ENCODE measurements around the gene NXN.
"Not testable (repeated sequence)": the region's sequence is repeated elsewhere in the genome, so short reads cannot be mapped to it uniquely, and the experiment has no call there.

The NXN gene

DNA sequence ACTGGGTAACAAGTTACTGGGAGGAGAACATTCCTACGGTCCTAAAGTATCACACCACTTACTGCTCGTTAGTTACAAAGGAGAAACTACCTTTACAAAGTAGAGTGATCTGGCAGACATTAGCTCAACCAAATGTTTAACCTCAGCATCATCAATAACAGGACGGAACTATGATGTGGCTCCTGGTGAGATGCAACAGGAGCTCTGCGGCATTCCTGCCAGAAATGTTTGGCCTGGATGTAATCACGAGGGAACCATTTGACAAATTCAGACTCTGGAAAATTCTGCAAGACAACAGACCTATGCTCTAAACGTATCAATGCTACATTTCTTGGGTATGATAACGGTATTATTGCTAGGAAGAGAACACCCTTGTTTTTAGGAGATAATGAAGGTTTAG, 117.0 kb downstream of the NXN start:
- no peak for DNase-seq (ENCODE audit: low read depth)

DNA sequence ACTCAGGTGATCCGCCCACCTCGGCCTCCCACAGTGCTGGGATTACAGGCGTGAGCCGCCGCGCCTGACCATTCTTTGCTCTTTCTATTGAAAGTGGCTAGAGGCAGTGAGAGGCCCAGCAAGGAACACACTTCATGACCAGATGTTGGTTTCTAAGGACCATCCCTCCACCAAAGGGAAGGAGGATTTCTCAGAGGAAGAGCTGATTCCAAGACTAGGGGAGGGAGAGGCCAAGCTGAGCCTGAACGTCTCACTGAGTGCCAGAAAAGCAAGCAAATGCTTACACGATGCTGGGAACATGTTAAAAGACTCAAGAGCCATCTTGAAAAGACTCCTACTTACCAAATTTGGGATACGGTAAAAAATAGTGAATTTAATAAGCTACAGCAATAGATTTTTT, 118.2 kb downstream of the NXN start:
- DNase-seq (ENCODE audit: low read depth) = no peak

DNA sequence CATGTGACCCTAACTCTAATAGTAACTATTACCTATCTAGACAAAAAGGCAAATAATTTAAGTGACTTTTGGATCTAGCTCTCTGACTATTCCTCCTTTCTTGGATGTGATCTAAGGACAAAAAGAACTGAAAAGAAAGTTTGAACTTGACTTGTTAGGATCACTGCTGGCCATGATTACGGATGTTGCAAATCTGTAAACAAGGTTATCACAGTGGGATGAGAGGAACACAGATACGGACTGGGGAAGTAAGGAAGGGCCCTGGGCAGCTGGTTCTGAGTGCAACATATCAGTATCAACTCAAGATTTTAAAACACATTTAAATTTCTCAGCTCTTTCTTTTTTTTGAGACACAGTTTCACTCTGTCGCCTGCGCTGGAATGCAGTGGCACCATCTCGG, 118.8 kb downstream of the NXN start:
- no peak for DNase-seq (ENCODE audit: low read depth)

- no peak for DNase-seq (ENCODE audit: low read depth)
These were observed 119.8 kb downstream of the NXN start for GRCh38 chr17:859824-860195.

GRCh38 chr17:859061-859823, 120.3 kb downstream of the NXN start:
- DNase-seq (ENCODE audit: low read depth) = no peak

DNA sequence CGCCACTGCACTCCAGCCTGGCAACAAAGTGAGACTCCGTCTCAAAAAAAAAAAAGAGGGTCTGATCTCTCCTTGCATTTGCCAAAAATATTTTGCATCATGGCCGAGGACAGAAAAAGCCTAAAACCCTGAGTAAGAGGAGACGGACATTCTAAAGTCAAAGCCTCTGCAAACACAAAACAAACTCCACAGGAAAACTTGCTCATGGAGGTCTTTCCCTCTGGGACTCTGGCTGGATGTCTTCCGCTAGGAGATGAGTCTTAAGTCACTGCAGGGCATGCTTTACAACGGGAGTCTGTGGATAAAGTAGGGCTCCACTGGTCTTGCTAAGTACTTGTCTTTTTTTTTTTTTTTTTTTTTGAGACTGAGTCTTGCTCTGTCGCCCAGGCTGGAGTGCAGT, 123.4 kb downstream of the NXN start:
- no peak for DNase-seq (ENCODE audit: low read depth)

- no peak for DNase-seq (ENCODE audit: low read depth)
These were observed 124.0 kb downstream of the NXN start for GRCh38 chr17:855569-855968.

- DNase-seq (ENCODE audit: low read depth) = not testable (repeated sequence)
These were observed 126.7 kb downstream of the NXN start for GRCh38 chr17:852850-853249.

- DNase-seq (ENCODE audit: low read depth) = no peak
These were observed 127.2 kb downstream of the NXN start for GRCh38 chr17:852349-852748.

- no peak for DNase-seq (ENCODE audit: low read depth)
These were observed 127.7 kb downstream of the NXN start for GRCh38 chr17:851924-852323.

DNA sequence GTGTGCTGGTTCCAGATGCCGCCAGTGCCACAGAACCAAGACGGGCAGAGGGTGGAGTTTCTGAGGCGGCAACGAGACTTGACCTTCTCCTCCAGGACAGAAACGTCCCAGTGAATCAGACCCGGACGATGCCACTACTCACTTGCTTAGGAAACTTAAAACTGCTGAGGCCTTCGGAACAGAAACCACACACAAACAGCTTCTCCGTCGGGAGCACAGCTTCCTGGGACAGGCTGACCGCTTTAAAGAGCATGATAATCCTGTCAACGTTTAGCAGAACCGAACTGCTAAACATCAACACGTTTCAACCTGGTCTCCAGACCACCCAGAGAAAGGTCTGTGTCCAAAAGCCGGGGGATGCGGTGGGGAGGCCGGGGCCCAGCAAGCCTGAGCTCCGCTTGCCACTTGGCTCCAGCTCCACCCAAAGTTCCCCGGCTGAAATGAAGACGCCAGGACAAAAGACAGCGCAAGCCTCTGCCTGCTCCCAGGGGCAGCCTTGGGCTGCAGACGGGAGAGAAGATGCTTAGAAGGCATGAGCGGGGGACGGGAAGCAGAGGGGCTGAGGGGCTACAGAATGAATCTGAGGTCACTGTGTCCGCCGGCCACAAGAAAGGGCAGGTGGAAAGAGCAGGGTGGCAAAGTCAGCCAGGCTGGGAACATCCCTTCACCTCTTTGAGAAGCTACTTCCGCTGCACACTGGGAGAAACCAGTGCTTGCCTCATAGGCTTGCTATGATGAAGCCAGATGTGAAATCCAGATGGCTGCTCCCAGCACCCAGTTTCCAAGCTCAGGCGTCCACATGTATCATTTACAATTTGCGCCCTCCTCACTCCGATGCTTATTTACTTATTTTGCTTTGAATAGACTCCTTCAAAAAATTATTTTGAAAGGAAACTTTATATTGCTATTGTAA, 128.5 kb downstream of the NXN start:
- no peak for DNase-seq (ENCODE audit: low read depth)

DNA sequence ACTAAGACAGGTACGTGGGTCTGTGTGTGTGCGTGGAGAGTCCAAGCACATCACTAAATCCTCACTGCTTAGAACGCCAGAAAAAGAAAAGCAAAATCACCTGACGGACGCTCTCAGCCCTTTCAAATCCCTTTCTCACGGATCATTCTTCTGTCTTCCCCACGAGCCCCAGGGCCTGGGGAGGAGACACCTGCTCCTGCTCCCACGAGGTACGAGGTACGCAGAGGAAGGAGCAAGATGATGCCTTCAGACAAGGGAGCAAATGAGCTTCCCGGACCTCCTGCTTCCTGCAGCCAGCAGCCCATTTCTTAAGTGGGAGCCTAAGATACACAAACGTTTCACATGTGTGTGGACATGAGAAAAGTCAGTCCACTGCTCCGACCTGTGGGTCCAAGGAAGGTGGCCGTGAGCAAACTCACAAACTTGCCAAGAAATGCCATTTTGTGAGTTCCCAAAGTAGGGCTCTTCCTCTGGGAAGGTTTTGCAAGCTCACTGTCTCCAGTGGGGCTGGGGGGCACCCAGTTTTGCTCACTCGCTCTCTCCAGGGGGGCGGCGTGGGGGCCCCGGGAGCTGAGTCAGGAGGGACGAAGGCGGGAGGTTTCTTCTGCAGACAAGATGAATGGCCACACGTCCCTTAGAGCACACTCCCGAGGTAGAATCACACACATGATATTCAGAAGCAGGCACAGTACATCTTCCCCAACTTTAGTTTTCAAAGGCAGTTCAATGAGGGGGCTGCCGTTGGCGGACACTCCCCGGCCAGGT, 129.3 kb downstream of the NXN start:
- DNase-seq (ENCODE audit: low read depth) = no peak

GRCh38 chr17:848402-848801, 131.2 kb downstream of the NXN start:
- no peak for DNase-seq (ENCODE audit: low read depth)

GRCh38 chr17:846901-847843, 132.4 kb downstream of the NXN start:
- DNase-seq (ENCODE audit: low read depth) = no peak

GRCh38 chr17:841313-841712, 138.3 kb downstream of the NXN start:
- no peak for DNase-seq (ENCODE audit: low read depth)

GRCh38 chr17:838486-838885, 141.1 kb downstream of the NXN start:
- no peak for DNase-seq (ENCODE audit: low read depth)

DNA sequence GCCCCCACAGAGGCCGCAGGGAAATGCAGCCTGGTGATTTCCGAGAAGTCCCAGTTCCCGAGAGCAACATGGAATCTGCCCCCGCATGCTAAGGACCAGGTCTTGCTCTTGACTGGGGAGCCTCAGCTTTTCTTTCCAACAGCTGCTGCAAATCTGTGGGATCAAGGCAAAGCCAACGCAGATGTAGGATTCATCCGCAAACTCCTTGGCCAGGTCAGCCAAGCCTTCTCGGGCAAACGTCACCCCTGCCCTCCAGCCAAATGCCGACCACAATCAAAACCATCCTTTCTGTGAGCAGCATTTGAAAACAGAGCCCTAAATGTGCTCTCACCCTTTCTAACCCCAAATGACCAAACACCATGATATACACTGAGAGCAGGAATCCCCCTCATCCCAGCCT, 143.4 kb downstream of the NXN start:
- DNase-seq (ENCODE audit: low read depth) = no peak

- not testable (repeated sequence) for DNase-seq (ENCODE audit: low read depth)
These were observed 143.9 kb downstream of the NXN start for GRCh38 chr17:835721-836120.

- no peak for DNase-seq (ENCODE audit: low read depth)
These were observed 144.3 kb downstream of the NXN start for GRCh38 chr17:835263-835662.

DNA sequence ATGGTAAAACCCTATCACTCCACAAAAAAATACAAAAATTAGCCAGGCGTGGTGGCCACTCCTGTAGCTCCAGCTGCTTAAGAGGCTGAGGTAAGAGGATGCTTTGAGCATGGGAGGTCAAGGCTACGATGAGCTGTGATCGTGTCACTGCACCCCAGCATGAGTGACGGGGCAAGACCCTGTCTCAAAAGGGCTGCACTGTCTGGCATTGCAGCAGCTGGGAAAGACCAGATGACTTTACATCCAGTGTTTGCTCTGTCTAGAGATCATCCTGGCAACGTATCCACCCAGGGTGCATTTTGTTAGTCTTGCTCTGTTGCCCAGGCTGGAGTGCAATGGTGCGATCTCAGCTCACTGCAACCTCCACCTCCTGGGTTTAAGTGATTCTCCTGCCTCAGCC, 145.4 kb downstream of the NXN start:
- no peak for DNase-seq (ENCODE audit: low read depth)

- no peak for DNase-seq (ENCODE audit: low read depth)
These were observed 148.6 kb downstream of the NXN start for GRCh38 chr17:830950-831349.

- no peak for DNase-seq (ENCODE audit: low read depth)
These were observed 149.2 kb downstream of the NXN start for GRCh38 chr17:830381-830780.
